ENCODE measurements around the gene TLE2.
"Not testable (repeated sequence)": the region's sequence is repeated elsewhere in the genome, so short reads cannot be mapped to it uniquely, and the experiment has no call there.

The TLE2 gene

GRCh38 chr19:2982983-2983350 is 46.1 kb downstream of the TLE2 start:
- DNase-seq: peak; percentile 93

- no peak for DNase-seq
Measured at GRCh38 chr19:2982561-2982960, 46.5 kb downstream of the TLE2 start.

- DNase-seq: no peak
Measured at GRCh38 chr19:2981898-2982297, 47.2 kb downstream of the TLE2 start.

- DNase-seq: no peak
Measured at GRCh38 chr19:2978772-2979171, 50.3 kb downstream of the TLE2 start.

GRCh38 chr19:2978166-2978767 is 50.8 kb downstream of the TLE2 start:
- DNase-seq: no peak

GRCh38 chr19:2977746-2978138 is 51.3 kb downstream of the TLE2 start:
- no peak for DNase-seq

GRCh38 chr19:2977001-2977745 is 51.9 kb downstream of the TLE2 start, which contains the start of gene TLE6:
TLE6 (plus strand) TSS chr19:2977564; CDS start chr19:2978234, 670 bp downstream.
- peak; percentile 97 for DNase-seq

GRCh38 chr19:2976609-2977000 is 52.5 kb downstream of the TLE2 start:
- no peak for DNase-seq

GRCh38 chr19:2974342-2975041 is 54.6 kb downstream of the TLE2 start:
- no peak for DNase-seq

- no peak for DNase-seq
Measured at GRCh38 chr19:2973229-2973628, 55.9 kb downstream of the TLE2 start.

GRCh38 chr19:2970201-2970835 is 58.8 kb downstream of the TLE2 start:
- DNase-seq: no peak

- DNase-seq: peak; percentile 80
Measured at GRCh38 chr19:2969104-2969504, 60.0 kb downstream of the TLE2 start.

GRCh38 chr19:2967972-2968371 is 61.1 kb downstream of the TLE2 start:
- DNase-seq: no peak

GRCh38 chr19:2964874-2965273 is 64.2 kb downstream of the TLE2 start:
- DNase-seq: no peak

GRCh38 chr19:2963631-2964030 is 65.4 kb downstream of the TLE2 start:
- DNase-seq: not testable (repeated sequence)

- DNase-seq: no peak
Measured at GRCh38 chr19:2963122-2963521, 66.0 kb downstream of the TLE2 start.

GRCh38 chr19:2962018-2962670 is 66.9 kb downstream of the TLE2 start:
- DNase-seq: peak; percentile 65

GRCh38 chr19:2960120-2960519 is 69.0 kb downstream of the TLE2 start:
- no peak for DNase-seq

- DNase-seq: no peak
Measured at GRCh38 chr19:2957160-2957559, 71.9 kb downstream of the TLE2 start.

GRCh38 chr19:2952953-2953481 is 76.1 kb downstream of the TLE2 start:
- no peak for DNase-seq

- peak; percentile 100 for DNase-seq
Measured at GRCh38 chr19:2950286-2951124, 78.6 kb downstream of the TLE2 start.

- no peak for DNase-seq
Measured at GRCh38 chr19:2949939-2950285, 79.2 kb downstream of the TLE2 start.
